GM12874 (cell line): ENCODE results near the gene AFF2.

Experiments used
- TF ChIP-seq, protein P1 (sequence below): IDR thresholded peaks from 2 replicates; pipeline ENCODE4 v1.5.1; 2011; ENCODE audit warnings: low read depth, mild to moderate bottlenecking, control low read depth, low read length, moderate library complexity; ENCODE audit not compliant: insufficient read depth

AFF2 gene

DNA sequence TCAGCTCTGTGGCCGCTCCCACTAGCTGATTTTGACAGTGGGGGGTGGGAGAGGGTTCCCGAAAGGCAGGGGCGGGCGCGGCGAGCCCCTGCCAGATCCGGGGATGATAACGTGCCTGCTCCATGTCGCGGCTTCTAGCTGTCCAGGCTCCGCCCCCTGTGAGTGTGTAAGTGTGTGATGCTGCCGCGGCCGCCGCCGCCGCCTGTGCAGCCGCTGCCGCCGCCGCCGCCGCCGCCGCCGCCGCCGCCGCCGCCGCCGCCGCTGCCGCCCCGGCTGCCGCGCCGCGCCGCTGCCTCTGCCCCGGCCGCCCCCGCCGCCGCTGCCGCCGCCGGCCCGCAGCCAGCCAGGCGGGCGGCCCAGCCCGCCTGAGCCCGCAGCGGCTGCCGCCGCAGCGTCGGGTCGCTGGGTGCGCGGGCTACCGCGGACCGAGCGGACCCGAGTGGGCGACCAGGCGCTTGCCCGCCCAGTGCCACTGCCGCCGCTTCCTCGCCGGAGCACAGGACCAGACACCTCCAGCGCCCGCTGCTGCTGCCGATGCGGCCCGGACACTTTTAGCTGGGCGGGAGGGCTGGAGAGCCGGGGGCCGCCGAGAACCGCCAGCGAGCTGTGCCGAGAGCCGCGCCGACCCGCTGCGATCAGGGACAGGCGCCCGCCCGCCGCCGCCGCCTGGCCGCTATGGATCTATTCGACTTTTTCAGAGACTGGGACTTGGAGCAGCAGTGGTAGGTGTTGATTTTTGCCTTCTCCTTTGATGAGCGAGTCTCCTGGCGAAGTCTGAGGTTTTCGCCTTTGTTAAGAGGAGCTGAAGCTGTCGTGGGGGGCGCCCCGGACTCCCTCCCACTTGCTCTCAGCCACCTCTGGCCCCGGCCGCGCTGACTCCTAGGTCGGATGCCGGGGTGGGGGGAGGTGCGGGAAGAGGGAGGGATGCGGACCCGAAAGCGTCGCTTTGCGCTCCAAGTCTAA is at the start of gene AFF2:
AFF2 (plus strand) TSS at position 195 of the 963 bp plus-strand sequence; CDS start at position 676, 481 bp downstream.
- TF ChIP-seq, protein P1, sequence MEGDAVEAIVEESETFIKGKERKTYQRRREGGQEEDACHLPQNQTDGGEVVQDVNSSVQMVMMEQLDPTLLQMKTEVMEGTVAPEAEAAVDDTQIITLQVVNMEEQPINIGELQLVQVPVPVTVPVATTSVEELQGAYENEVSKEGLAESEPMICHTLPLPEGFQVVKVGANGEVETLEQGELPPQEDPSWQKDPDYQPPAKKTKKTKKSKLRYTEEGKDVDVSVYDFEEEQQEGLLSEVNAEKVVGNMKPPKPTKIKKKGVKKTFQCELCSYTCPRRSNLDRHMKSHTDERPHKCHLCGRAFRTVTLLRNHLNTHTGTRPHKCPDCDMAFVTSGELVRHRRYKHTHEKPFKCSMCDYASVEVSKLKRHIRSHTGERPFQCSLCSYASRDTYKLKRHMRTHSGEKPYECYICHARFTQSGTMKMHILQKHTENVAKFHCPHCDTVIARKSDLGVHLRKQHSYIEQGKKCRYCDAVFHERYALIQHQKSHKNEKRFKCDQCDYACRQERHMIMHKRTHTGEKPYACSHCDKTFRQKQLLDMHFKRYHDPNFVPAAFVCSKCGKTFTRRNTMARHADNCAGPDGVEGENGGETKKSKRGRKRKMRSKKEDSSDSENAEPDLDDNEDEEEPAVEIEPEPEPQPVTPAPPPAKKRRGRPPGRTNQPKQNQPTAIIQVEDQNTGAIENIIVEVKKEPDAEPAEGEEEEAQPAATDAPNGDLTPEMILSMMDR, result no peak

- TF ChIP-seq, protein P1, result no peak
These were observed 43.1 kb upstream of the AFF2 start for GRCh38 chrX:148457279-148457678.

DNA sequence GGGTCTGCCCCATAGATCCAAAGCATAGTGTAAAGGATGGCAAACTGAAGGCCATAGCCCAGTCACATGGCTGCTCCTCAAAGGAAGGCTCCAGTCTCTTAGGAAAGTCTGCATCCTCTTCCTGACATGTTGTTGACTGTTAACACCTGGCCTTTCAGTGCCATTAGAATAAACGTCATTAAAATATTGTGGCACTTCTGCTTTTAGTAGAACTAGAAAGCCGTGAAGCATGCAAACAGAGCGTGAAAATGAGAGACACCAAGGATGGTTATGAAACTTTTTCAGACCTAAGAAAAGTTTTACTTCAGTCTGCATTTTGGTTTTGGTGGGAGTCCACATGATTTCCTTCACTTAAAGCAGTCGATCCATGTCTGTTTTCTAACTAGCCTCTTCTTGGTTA is 41.1 kb upstream of the AFF2 start:
- TF ChIP-seq, protein P1, result no peak

GRCh38 chrX:148466292-148466691 is 34.1 kb upstream of the AFF2 start:
- TF ChIP-seq, protein P1, result no peak

- TF ChIP-seq, protein P1, result no peak
These were observed 30.1 kb upstream of the AFF2 start for GRCh38 chrX:148470324-148470723.

GRCh38 chrX:148474030-148474429 is 26.4 kb upstream of the AFF2 start:
- TF ChIP-seq, protein P1, result no peak

DNA sequence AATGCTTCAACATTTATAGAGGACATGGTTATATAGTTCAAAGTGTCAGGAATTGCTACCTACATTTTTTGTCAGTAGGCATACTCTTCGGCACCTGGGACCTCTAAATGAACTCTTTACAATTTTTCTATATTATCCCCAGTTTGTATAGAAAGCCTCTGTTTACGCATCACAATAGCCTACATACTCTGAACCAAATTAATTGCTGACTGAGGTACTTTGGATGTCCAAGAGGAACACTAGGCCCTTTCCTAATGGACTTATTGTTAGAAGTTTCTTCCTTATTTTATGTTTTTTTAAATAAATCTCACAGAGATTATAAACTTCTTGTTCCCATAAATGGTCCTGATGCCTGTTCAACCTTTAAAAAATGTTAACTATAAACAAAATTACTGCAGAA is 8.4 kb upstream of the AFF2 start:
- TF ChIP-seq, protein P1, result no peak
